Psoas muscle (tissue), 8 donors: ENCODE measurements around the gene FZD1. TPM values are rescaled to one million over a fixed set of nuclear protein-coding genes. Genes with fewer than 3 reads are reported as not detected.

Experiments used
- ATAC-seq, 4 donors: fragments of 200-7000 bp; cut with Tn5 transposase; one replicate each; pipeline ENCODE4 v1.9.1; 2020; ENCODE audit warnings: moderate library complexity in 3 of 4, mild to moderate bottlenecking in 2 of 4
- DNase-seq, 2 donors: peaks; one replicate each; pipeline ENCODE4 v3.0.0-alpha.2; 2020
- H3K27ac ChIP-seq: fragments of 200-600 bp; one replicate; pipeline ENCODE4 v1.8.0; 2022
- H3K27me3 ChIP-seq, 3 donors: fragments of 200-600 bp in 1 of 3; one replicate each; pipeline versions ENCODE4 v1.6.1 to v1.8.0; 2013 to 2022; ENCODE audit warnings: low read length in 2 of 3, mild to moderate bottlenecking in 2 of 3, moderate library complexity in 1 of 3; ENCODE audit not compliant: insufficient read depth in 3 of 3
- H3K36me3 ChIP-seq, 2 donors: fragments of 200-600 bp in 1 of 2; one replicate each; pipeline versions ENCODE4 v1.6.1 to v1.8.0; 2013 to 2022; ENCODE audit warnings: low read depth in 1 of 2, mild to moderate bottlenecking in 1 of 2, moderate library complexity in 1 of 2; ENCODE audit not compliant: insufficient read depth in 1 of 2
- H3K4me1 ChIP-seq: fragments of 200-600 bp; one replicate; pipeline ENCODE4 v1.8.0; 2022
- H3K4me3 ChIP-seq: fragments of 200-600 bp; one replicate; pipeline ENCODE4 v1.8.0; 2022; ENCODE audit warnings: mild to moderate bottlenecking
- H3K9me3 ChIP-seq: fragments of 200-600 bp; one replicate; pipeline ENCODE4 v1.8.0; 2022
- CTCF ChIP-seq: fragments of 200-600 bp; IDR thresholded peaks from one replicate; pipeline ENCODE4 v1.8.0; 2022; ENCODE audit warnings: antibody characterized with exemption
- WGBS, 3 donors: extraction: QIAGEN DNeasy Blood & Tissue Kit; methylation state at CpG; one replicate each; pipeline versions ENCODE4 v1.1.6 to v1.1.7; 2013; 5-methylcytosine and 5-hydroxymethylcytosine counted together
- intact Hi-C, 2 donors: fragments of 100-400 bp; cut with DNase I; formaldehyde crosslinking; loops; one replicate each; pipeline versions ENCODE4 v1.11.0 to v1.14.2; 2022
- polyA plus RNA-seq, 3 donors: library from polyadenylated mRNA; stranded (reverse); fragments of 200-250 nt; gene quantifications; one replicate each; pipeline ENCODE4 v1.2.3, GENCODE V29; 2013
- total RNA-seq, 4 donors: library from RNA; stranded (reverse); fragmentation: NEBNext Ultra II Directional in 2 of 4; extraction: Animal tissue kit (Norgen Biotek cat#: 25700) in 2 of 4; gene quantifications; one replicate each; pipeline versions ENCODE4 v1.2.1 to v1.2.4, GENCODE V29; 2021 to 2023
- donor health status: healthy with polysubstance abuse.
- donor health status: DM: no; HTN: no; CAD: no; lungs with moderate emphysema.
- donor health status: Bipolar disorder and iron deficiency.
- donor health status: healthy.
- donor health status: DM: yes; HTN: yes; CAD: no.
- donor health status: DM: no; HTN: no; CAD: no.
- donor health status: DM: no; HTN: no; CAD: no.
- donor health status: DM: yes; HTN: yes; CAD: no.

The FZD1 gene
- total and polyA plus RNA-seq, 7 donors = 0.90 to 2.5 (median 1.9) TPM

GRCh38 chr7:91314591-91315323 lies 50.5 kb downstream of the FZD1 start:
- TF ChIP-seq CTCF = no peak
- Histone ChIP-seq H3K36me3 (no peaks in the 10 kb centered on the region), H3K4me3 (no peak overlapping the region), H3K27ac (no peak overlapping the region), H3K9me3 (peaks cover 3% of the 10 kb centered on the region), H3K27me3 (no peaks in the 10 kb centered on the region), H3K4me1 (no peaks in the 10 kb centered on the region)
- 84 to 89% (median 87%) methylated on average over 3 of the region's 3 CpGs for WGBS, 3 donors
- intact Hi-C loops = no loop called here
- DNase-seq = no peak
- no peak for ATAC-seq

- TF ChIP-seq CTCF = no peak
- H3K4me1 ChIP-seq = no peaks in the 10 kb centered on the region
- intact Hi-C loops = no loop called here
- DNase-seq (no peak), ATAC-seq (no peak)
- no peaks in the 10 kb centered on the region for H3K27me3 ChIP-seq
- peaks cover 3% of the 10 kb centered on the region for H3K9me3 ChIP-seq
- H3K27ac ChIP-seq = no peak overlapping the region
- H3K36me3 ChIP-seq = no peaks in the 10 kb centered on the region
- no peak overlapping the region for H3K4me3 ChIP-seq
- 68 to 77% (median 74%) methylated on average over 1 of the region's 1 CpG for WGBS, 3 donors
Observed at GRCh38 chr7:91316426-91316825, 52.2 kb downstream of the FZD1 start.

- ATAC-seq (no peak), DNase-seq (no peak)
- peaks cover 3% of the 10 kb centered on the region for H3K9me3 ChIP-seq
- no peak overlapping the region for H3K27ac ChIP-seq
- 51 to 54% (median 52%) methylated on average over 4 of the region's 4 CpGs for WGBS, 3 donors
- H3K4me3 ChIP-seq = no peak overlapping the region
- intact Hi-C loops = no loop called here
- no peak for TF ChIP-seq CTCF
- H3K27me3 ChIP-seq = no peaks in the 10 kb centered on the region
- no peaks in the 10 kb centered on the region for H3K4me1 ChIP-seq
- no peaks in the 10 kb centered on the region for H3K36me3 ChIP-seq
Observed at GRCh38 chr7:91319351-91319750, 55.1 kb downstream of the FZD1 start.

- intact Hi-C loops = no loop called here
- no peak for ATAC-seq
- DNase-seq = no peak
- 86 to 90% (median 86%) methylated on average over 4 of the region's 4 CpGs for WGBS, 3 donors
- Histone ChIP-seq H3K9me3 (no peaks in the 10 kb centered on the region), H3K4me3 (no peak overlapping the region), H3K27ac (no peak overlapping the region), H3K36me3 (no peaks in the 10 kb centered on the region), H3K27me3 (no peaks in the 10 kb centered on the region), H3K4me1 (no peaks in the 10 kb centered on the region)
- no peak for TF ChIP-seq CTCF
Observed at GRCh38 chr7:91320366-91321078, 56.3 kb downstream of the FZD1 start.
